GM19438 (cell line): ENCODE data around the gene MEOX2.

ENCODE experiments used
- ATAC-seq: cut with Tn5 transposase; IDR thresholded peaks from one replicate; pipeline ENCODE4 v1.9.1; 2021; ENCODE audit warnings: low read depth; ENCODE audit not compliant: unreplicated experiment

MEOX2 gene

DNA sequence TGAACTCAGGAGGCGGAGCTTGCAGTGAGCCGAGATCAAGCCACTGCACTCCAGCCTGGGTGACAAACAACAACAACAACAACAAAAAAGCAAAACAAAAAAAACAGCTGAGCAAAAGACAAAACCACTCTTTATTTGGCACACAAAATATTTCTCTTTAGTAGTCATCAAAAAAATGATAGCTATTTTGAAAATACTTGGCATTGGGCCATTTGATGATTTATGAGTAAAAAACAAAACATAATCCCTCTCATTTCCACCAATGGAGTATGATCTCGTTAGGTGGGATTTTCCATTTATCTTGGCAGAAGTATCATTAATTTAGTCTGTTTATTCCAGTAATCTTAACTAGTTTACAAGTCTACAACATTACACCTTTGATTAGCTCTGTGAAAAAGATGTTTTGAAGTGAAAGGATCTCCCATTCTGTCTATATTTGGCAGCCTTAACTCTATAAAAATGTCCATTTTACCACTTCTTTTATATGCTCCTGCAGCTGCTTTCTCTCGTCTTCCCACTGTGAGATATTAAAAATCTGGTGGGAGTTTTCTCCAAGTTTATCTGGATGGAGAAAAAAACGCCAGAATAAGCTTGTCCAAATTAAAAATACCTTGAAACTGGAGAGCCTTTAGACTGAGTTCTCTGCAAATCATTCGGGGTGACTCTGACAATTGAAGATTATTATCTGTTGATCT lies 65.8 kb downstream of the MEOX2 start:
- no peak for ATAC-seq

GRCh38 chr7:15618275-15618674 lies 68.2 kb downstream of the MEOX2 start:
- no peak for ATAC-seq

DNA sequence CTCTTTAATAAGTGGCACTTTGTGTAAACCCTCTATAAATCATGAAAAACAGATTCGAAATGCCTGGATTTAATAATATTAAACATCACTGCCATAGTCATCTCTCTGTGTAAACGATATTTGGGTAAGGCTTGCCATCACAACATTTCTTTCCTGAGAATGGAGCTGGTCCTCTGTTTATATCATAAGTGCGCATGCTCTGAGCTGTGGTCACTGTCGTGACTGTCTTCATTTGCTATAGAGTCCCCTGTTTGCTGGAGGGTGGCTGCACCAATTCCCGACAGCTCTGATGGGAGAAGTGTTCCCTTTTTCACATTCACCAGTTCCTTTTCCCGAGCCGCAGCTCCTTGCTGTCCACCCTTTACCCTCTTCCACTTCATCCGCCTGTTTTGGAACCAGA lies 74.3 kb downstream of the MEOX2 start:
- no peak for ATAC-seq

- no peak for ATAC-seq
Measured at GRCh38 chr7:15610503-15610902, 76.0 kb downstream of the MEOX2 start.

- ATAC-seq, result no peak
Measured at GRCh38 chr7:15609287-15609686, 77.2 kb downstream of the MEOX2 start.

GRCh38 chr7:15607529-15608210 lies 78.8 kb downstream of the MEOX2 start:
- ATAC-seq, result no peak

DNA sequence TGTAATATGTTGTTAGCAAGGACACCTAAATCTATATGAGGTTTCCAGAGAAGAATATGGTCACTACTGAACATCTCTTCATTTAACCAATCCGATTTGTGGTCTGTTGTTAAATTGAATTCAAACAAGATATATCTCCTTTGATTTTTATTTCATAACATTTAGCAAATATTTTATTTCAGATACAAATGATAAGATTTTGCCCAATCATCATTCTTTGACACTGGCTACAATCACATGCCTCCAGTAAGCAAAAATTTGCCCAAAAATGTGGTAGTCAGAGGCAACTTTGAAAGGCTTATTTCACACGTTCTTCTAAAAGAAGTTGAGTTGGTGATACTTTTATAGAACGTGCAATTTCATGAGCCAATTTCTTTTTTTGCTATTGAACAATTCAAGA lies 79.9 kb downstream of the MEOX2 start:
- ATAC-seq, result no peak

DNA sequence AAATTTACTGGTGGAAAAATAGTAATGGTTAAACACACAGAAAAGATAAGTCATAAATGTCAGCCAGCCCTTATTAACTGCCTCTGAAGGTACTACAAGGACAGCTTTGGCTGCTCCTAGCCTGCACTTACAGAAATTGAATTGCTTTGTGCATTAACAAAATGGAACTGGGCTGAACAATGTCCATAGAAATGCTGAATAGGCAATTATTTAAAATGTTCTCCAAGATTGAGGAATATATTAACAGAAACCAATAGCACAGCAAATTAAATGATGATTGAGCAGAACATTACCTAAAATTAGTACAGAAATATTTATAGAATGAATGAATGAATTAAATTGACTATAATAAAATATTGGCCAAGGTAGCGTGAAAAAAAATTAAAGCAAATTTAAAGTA lies 82.3 kb downstream of the MEOX2 start:
- no peak for ATAC-seq

DNA sequence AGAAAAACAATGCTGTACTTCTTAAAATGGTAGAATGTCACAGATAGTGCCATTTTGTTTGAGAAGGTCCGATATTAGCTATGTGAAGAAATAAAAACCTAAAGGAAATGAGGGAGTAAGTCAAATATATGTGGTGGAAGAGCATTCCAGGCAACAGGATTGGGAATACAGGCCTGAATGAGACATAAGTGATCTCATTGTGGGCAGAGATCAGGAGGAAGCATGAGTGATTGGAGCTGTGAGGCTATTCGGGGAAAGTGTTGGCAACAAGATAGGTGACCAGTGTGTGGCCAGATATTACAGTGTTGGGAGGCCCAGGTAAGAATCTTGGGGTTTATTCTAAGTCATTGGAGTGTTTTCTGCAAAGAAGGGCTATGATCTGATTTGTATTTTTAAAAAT lies 83.4 kb downstream of the MEOX2 start:
- ATAC-seq, result no peak

DNA sequence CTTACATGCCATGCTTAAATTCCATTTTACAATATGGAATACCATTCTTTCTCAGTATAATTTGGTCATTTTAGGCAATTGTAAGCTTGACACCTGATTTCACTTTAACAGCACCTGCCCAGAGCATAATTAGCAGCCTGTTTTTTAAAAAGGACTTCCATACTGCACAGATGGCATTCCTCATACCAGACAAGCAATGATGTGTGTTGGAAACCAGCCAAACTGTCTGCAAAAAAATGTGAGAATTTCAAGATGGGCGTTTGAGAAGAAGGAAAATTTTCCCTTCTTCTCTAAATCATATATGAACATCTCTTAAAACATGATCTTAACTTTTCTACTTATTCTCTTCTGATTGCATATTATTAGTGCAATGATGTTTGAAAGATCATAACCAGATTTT lies 84.2 kb downstream of the MEOX2 start:
- ATAC-seq, result no peak

GRCh38 chr7:15601175-15601574 lies 85.3 kb downstream of the MEOX2 start:
- no peak for ATAC-seq

DNA sequence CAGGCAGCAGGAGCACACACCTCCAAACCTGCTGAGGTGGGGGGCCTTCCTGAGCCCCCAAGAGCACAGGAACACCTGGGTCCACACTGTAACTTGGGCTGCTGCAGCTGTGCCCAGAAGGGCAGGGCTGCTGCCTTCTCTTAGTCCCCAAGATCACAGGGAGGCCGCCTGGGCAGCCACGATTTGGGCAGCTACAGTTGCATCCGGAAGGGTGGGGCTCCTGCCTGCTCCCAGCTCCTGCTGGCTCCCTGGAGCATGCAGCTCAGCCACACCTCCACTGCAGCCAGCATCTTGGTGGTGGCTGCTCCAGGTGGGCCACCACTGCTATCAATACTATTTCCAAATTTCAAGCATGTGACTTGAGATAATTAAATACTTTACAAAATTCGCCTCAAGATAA lies 86.2 kb downstream of the MEOX2 start:
- ATAC-seq, result no peak

- no peak for ATAC-seq
Measured at GRCh38 chr7:15594461-15594860, 92.0 kb downstream of the MEOX2 start.

- ATAC-seq, result no peak
Measured at GRCh38 chr7:15593382-15593781, 93.1 kb downstream of the MEOX2 start.

GRCh38 chr7:15586266-15586665 lies 100.2 kb downstream of the MEOX2 start:
- no peak for ATAC-seq

DNA sequence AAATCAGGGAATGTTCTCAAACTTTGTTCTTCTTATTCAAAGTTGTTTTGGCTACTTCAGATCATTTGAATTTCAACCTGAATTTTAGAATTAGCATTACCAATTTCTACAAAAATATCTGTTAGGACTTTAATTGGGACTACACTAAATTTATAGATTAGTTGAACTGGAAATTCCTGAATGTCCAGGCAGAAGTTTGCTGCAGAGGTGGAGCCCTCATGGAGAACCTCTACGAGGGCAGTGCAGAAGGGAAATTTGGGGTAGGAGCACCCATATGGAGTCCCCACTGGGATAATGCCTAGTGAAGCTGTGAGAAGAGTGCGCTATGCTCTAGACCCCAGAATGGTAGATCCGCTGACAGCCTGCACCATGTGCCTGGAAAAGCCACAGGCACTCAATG lies 101.9 kb downstream of the MEOX2 start:
- no peak for ATAC-seq

GRCh38 chr7:15582773-15583172 lies 103.7 kb downstream of the MEOX2 start:
- ATAC-seq, result no peak

GRCh38 chr7:15581352-15581951 lies 105.0 kb downstream of the MEOX2 start:
- no peak for ATAC-seq

DNA sequence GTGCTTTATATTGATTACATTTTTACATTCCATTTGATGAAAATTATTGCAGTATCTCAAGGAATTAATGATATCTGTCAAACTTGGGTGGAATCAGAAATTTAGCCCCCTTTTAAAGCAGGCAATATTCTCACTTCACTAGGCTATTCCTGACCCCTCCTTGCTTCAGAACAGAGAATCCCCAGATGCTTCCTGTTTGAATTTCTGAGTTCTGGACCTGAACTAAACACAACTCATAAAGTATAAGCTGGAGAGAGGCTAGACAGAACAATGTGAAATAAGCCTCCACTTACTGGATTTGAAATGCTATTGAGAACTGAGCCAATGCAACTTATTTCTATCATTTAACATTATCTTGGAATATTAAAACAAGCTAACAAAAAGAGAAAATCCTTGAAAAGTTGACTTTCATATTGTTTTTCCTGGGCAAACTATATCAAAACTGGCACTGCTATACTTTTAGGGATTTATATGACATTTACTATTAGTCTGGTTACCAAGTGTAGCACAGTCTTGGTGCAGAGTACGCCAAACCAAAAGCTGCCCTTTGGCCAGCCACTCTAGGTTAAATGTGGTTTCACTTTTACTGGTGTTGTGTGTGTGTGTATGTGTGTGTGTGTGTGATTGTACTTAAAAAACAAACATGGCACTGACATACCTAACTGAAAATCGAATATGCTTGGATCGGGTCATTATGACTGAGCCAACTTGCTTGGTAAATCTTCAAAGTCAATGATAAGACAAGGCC lies 105.7 kb downstream of the MEOX2 start:
- ATAC-seq, result no peak

DNA sequence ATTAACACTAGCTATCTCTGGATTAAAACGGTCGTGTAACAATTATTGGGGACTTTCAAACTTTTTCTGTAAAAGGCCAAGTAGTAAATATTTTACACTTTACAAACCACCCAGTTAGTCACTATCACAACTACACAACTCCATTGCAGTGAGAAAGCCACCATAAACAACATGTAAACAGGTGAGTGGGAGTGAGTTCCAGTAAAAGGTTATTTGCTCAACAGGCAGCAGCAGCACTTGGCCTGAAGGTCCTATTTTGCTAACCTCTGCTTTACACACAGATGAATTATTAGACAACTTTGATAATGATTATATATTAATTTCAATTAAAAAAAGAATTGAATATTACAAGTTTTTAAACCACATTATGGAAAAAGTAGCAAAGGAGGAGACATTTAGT lies 108.9 kb downstream of the MEOX2 start:
- no peak for ATAC-seq

GRCh38 chr7:15571301-15571878 lies 115.1 kb downstream of the MEOX2 start:
- ATAC-seq, result no peak
